Endothelial cell of umbilical vein (primary cell): ENCODE measurements around the gene SYNE1. TPM values are rescaled to one million over a fixed set of nuclear protein-coding genes. Genes with fewer than 3 reads are reported as not detected.

Experiments
- BruUV-seq: library from RNA; stranded (reverse); fragments of 400-500 nt; replicated peaks from 2 replicates; lab custom pipeline; 2021; lab: Mats Ljungman, UMichigan
- CTCF ChIA-PET: fragments of 300-600, 350-600 bp; sonication (Branson Sonifier 250); formaldehyde crosslinking; loops from one replicate; lab custom pipeline; 2021; ENCODE audit warnings: antibody characterized with exemption, inconsistent platforms; lab: Charles Lee
- POLR2A ChIA-PET: fragments of 300-600, 350-600 bp; sonication (Branson Sonifier 250); formaldehyde crosslinking; loops from one replicate; lab custom pipeline; 2021; ENCODE audit warnings: antibody characterized with exemption, inconsistent platforms; lab: Charles Lee
- DNase-seq: peaks from one replicate; pipeline ENCODE4 v3.0.0-alpha.2; 2011; ENCODE audit warnings: low read depth, low spot score
- FAIRE-seq: peaks from 2 replicates; lab custom pipeline; 2011; peaks lifted over from hg19 to GRCh38; lab: Jason Lieb, UNC
- H2AFZ ChIP-seq: 2 replicates; pipeline ENCODE4 v1.6.0; 2012; ENCODE audit warnings: low read depth, low read length, control low read depth, inconsistent platforms
- H3K27ac ChIP-seq: 2 replicates; pipeline ENCODE4 v1.5.1; 2011; ENCODE audit warnings: low read depth, mild to moderate bottlenecking, control low read depth, low read length, moderate library complexity; ENCODE audit not compliant: insufficient read depth
- H3K27me3 ChIP-seq, 2 experiments: 2 replicates each; pipeline versions ENCODE4 v1.6.0 to v1.6.1; 2011; ENCODE audit warnings: low read length in 2 of 2, mixed read lengths in 1 of 2; ENCODE audit not compliant: control insufficient read depth in 2 of 2, insufficient read depth in 2 of 2
- H3K36me3 ChIP-seq, 2 experiments: 2 replicates in 1 of 2; 3 replicates in 1 of 2; pipeline ENCODE4 v1.5.1; 2011; ENCODE audit warnings: low read length in 2 of 2, mild to moderate bottlenecking in 1 of 2, moderate library complexity in 1 of 2; ENCODE audit not compliant: control insufficient read depth in 2 of 2, insufficient read depth in 2 of 2; ENCODE audit errors: extremely low read depth in 1 of 2
- H3K4me1 ChIP-seq: 3 replicates; pipeline ENCODE4 v1.5.1; 2011; ENCODE audit warnings: mild to moderate bottlenecking, low read length; ENCODE audit not compliant: control insufficient read depth, insufficient read depth; ENCODE audit errors: extremely low read depth
- H3K4me2 ChIP-seq: 2 replicates; pipeline ENCODE4 v1.6.1; 2011; ENCODE audit warnings: low read length, control low read depth, mixed read lengths; ENCODE audit not compliant: insufficient read depth
- H3K4me3 ChIP-seq, 3 experiments: fragments of 200-600 bp in 1 of 3; sonication (generic), shearing (Covaris generic) in 1 of 3; replicated peaks in 1 of 3; 2 replicates each; pipeline ENCODE4 v1.5.1; 2011 to 2016; ENCODE audit warnings: control low read depth in 3 of 3, low read length in 3 of 3, mild to moderate bottlenecking in 2 of 3, inconsistent platforms in 1 of 3, low read depth in 1 of 3, moderate library complexity in 1 of 3; ENCODE audit not compliant: insufficient read depth in 1 of 3
- H3K79me2 ChIP-seq: 2 replicates; pipeline ENCODE4 v1.6.0; 2012; ENCODE audit warnings: low read length, inconsistent platforms; ENCODE audit not compliant: control insufficient read depth, insufficient read depth
- H3K9ac ChIP-seq: replicated peaks from 2 replicates; pipeline ENCODE3; 2011; ENCODE audit warnings: low read length, control low read depth; ENCODE audit not compliant: insufficient read depth; ENCODE audit errors: extremely low read depth
- H3K9me1 ChIP-seq: replicated peaks from 3 replicates; pipeline ENCODE4 v1.6.0; 2011; ENCODE audit warnings: mild to moderate bottlenecking, low read length; ENCODE audit not compliant: control insufficient read depth, insufficient read depth; ENCODE audit errors: extremely low read depth
- H3K9me3 ChIP-seq: replicated peaks from 2 replicates; pipeline ENCODE4 v1.5.1; 2012; ENCODE audit warnings: low read length, inconsistent platforms; ENCODE audit not compliant: control insufficient read depth, insufficient read depth
- H4K20me1 ChIP-seq: replicated peaks from 2 replicates; pipeline ENCODE3; 2011; ENCODE audit warnings: mild to moderate bottlenecking, low read length; ENCODE audit not compliant: control insufficient read depth, insufficient read depth; ENCODE audit errors: extremely low read depth
- EZH2 ChIP-seq: IDR thresholded peaks from 2 replicates; pipeline ENCODE4 v1.6.1; 2012; ENCODE audit warnings: borderline replicate concordance, low read depth, mild to moderate bottlenecking, moderate library complexity, low read length, inconsistent platforms; ENCODE audit not compliant: severe bottlenecking
- FOS ChIP-seq: IDR thresholded peaks from 2 replicates; pipeline ENCODE4 v1.6.1; 2011; ENCODE audit warnings: mild to moderate bottlenecking, low read length, moderate library complexity, borderline replicate concordance; ENCODE audit not compliant: insufficient read depth
- GATA2 ChIP-seq: IDR thresholded peaks from 2 replicates; pipeline ENCODE4 v1.7.0; 2011; ENCODE audit warnings: low read depth, mild to moderate bottlenecking, moderate library complexity, mixed read lengths, low read length; ENCODE audit not compliant: insufficient read length, insufficient read depth
- JUN ChIP-seq: IDR thresholded peaks from 2 replicates; pipeline ENCODE4 v1.6.1; 2011; ENCODE audit warnings: borderline replicate concordance, low read depth; ENCODE audit not compliant: insufficient read length, insufficient read depth
- MYC ChIP-seq: IDR thresholded peaks from one replicate; pipeline ENCODE4 v1.6.1; 2011; ENCODE audit warnings: mild to moderate bottlenecking, low read depth, low read length
- POLR2AphosphoS5 ChIP-seq: IDR thresholded peaks from 2 replicates; pipeline ENCODE4 v1.6.1; 2012; ENCODE audit warnings: low read depth, mild to moderate bottlenecking, control low read depth, low read length, moderate library complexity; ENCODE audit not compliant: insufficient read depth
- dilution Hi-C: fragments of 300-500 bp; cut with MboI; formaldehyde crosslinking; loops from one replicate; pipeline ENCODE4 v1.15.0; 2019; ENCODE audit warnings: low sequenced_read_pairs; ENCODE audit not compliant: extremely low pct_ligation_motif_present
- intact Hi-C: fragments of 100-400 bp; cut with micrococcal nuclease; formaldehyde crosslinking; loops from one replicate; pipeline ENCODE4 v1.10.0; 2022
- polyA plus RNA-seq, 4 experiments: library from polyadenylated mRNA; depleted of rRNA in 3 of 4; stranded (reverse) in 3 of 4; unstranded in 1 of 4; fragments of >200 nt; gene quantifications; 2 replicates each; pipeline versions ENCODE4 v1.2.1 to v1.2.3, GENCODE V29; 2011 to 2012; ENCODE audit warnings: missing spikeins in 1 of 4
- total RNA-seq: library from RNA; stranded (reverse); gene quantifications from 2 replicates; pipeline ENCODE4 v1.2.3, GENCODE V29; 2021
- TF ChIP-seq, protein P1 (sequence below): IDR thresholded peaks from 2 replicates; pipeline ENCODE4 v1.6.1; 2011; ENCODE audit not compliant: insufficient read depth, insufficient read length

Gene SYNE1
- total and polyA plus RNA-seq, 2 donors (not counting 3 experiments of a cell fraction or from before 2014, with no cell fraction given), result 26.5 to 52.3 TPM

DNA sequence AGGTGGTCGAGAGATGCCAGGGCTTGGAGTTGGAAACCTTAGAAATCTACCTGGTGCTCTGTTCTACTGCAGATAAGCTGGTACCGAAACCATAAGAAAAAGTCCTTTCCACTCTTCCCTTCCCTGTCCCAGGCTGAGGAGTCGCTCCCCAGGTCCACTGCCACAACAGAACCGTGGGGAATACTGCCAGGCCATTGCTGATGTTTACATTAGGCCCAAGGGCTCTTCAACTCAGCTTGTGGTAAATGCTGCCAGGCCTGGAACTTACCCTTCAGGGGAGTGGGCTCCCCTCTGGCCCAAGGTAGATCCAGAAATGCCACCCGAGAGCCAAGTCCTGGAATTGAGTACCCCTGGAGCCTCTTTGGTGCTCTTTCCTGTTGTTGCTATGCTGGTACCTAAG, 441.3 kb downstream of the SYNE1 start:
- Histone ChIP-seq H3K9ac (no peak overlapping the region), H3K27me3 (no peaks in the 10 kb centered on the region), H3K36me3 (peaks cover 0 to 12% of the 10 kb centered on the region in 2 experiments), H3K4me3 (no peak overlapping the region), H3K4me1 (no peaks in the 10 kb centered on the region), H4K20me1 (no peaks in the 10 kb centered on the region), H2AFZ (no peak overlapping the region), H3K27ac (no peak overlapping the region), H3K4me2 (no peak overlapping the region), H3K9me3 (no peaks in the 10 kb centered on the region), H3K79me2 (no peaks in the 10 kb centered on the region), H3K9me1 (no peaks in the 10 kb centered on the region)
- ChIA-PET POLR2A (no interaction called here), CTCF (no interaction called here)
- intact Hi-C loops, result no loop called here
- DNase-seq (no peak), FAIRE-seq (no peak)
- BruUV-seq, result no TSS peak
- TF ChIP-seq JUN, result no peak
- TF ChIP-seq, protein P1, sequence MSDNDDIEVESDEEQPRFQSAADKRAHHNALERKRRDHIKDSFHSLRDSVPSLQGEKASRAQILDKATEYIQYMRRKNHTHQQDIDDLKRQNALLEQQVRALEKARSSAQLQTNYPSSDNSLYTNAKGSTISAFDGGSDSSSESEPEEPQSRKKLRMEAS, result no peak
- dilution Hi-C loops, result no loop called here

DNA sequence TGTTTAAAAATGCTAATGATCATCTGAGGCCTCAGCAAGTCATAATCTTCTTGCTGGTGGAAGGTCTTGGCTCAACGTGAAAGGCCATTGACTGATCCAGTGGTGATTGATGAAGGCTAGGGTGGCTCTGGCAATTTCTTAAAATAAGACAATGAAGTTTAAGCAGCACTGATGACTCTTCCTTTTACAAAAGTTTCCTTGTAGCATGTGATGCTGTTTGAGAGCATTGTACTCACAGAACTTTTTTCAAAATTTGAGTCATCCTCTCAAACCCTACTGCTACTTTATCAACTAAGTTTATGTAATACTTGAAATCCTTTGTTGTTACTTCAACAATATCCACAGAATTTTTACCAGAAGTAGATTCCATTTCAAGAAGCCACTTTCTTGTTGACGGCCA, 447.4 kb downstream of the SYNE1 start:
- dilution Hi-C loops, result no loop called here
- no peak for TF ChIP-seq EZH2
- no peak for TF ChIP-seq POLR2AphosphoS5
- no peak for TF ChIP-seq MYC
- no peak for TF ChIP-seq FOS
- TF ChIP-seq GATA2, result no peak
- TF ChIP-seq, protein P1, result no peak
- Histone ChIP-seq H3K4me1 (no peaks in the 10 kb centered on the region), H3K4me3 (no peak overlapping the region), H3K9me1 (no peaks in the 10 kb centered on the region), H3K9ac (no peak overlapping the region), H3K4me2 (no peak overlapping the region), H2AFZ (no peak overlapping the region), H3K9me3 (no peaks in the 10 kb centered on the region), H4K20me1 (no peaks in the 10 kb centered on the region), H3K27me3 (no peaks in the 10 kb centered on the region), H3K36me3 (no peaks in the 10 kb centered on the region), H3K27ac (no peak overlapping the region), H3K79me2 (no peaks in the 10 kb centered on the region)
- ChIA-PET CTCF (no interaction called here), POLR2A (no interaction called here)
- DNase-seq (no peak), FAIRE-seq (no peak)
- intact Hi-C loops, result no loop called here
- no TSS peak for BruUV-seq
